ENCODE results near the gene HINT3.
"Not testable (repeated sequence)": the region's sequence is repeated elsewhere in the genome, so short reads cannot be mapped to it uniquely, and the experiment has no call there.

Gene HINT3

GRCh38 chr6:125945378-125946141 is 11.0 kb upstream of the HINT3 start:
- no peak for DNase-seq (ENCODE audit: low spot score)
- TF ChIP-seq CTCF (IDR thresholded peaks at IDR 0.05; ENCODE audit: borderline replicate concordance, control extremely low read depth, extremely low read depth, insufficient read depth, missing control alignments) = no peak
- in situ Hi-C loops (cut with MboI; ENCODE audit: low sequenced_read_pairs, unreplicated experiment) = no loop called here

- no peak for TF ChIP-seq CTCF (IDR thresholded peaks at IDR 0.05; ENCODE audit: borderline replicate concordance, control extremely low read depth, extremely low read depth, insufficient read depth, missing control alignments)
- in situ Hi-C loops (cut with MboI; ENCODE audit: low sequenced_read_pairs, unreplicated experiment) = no loop called here
- no peak for DNase-seq (ENCODE audit: low spot score)
These were observed 9.0 kb upstream of the HINT3 start for GRCh38 chr6:125947615-125948014.

- no peak for DNase-seq (ENCODE audit: low spot score)
- in situ Hi-C loops (cut with MboI; ENCODE audit: low sequenced_read_pairs, unreplicated experiment) = no loop called here
- no peak for TF ChIP-seq CTCF (IDR thresholded peaks at IDR 0.05; ENCODE audit: borderline replicate concordance, control extremely low read depth, extremely low read depth, insufficient read depth, missing control alignments)
These were observed 8.1 kb upstream of the HINT3 start for GRCh38 chr6:125948455-125948854.

GRCh38 chr6:125949069-125949468 is 7.5 kb upstream of the HINT3 start:
- TF ChIP-seq CTCF (IDR thresholded peaks at IDR 0.05; ENCODE audit: borderline replicate concordance, control extremely low read depth, extremely low read depth, insufficient read depth, missing control alignments) = no peak
- in situ Hi-C loops (cut with MboI; ENCODE audit: low sequenced_read_pairs, unreplicated experiment) = no loop called here
- DNase-seq (ENCODE audit: low spot score) = no peak

- no peak for TF ChIP-seq CTCF (IDR thresholded peaks at IDR 0.05; ENCODE audit: borderline replicate concordance, control extremely low read depth, extremely low read depth, insufficient read depth, missing control alignments)
- in situ Hi-C loops (cut with MboI; ENCODE audit: low sequenced_read_pairs, unreplicated experiment) = no loop called here
- no peak for DNase-seq (ENCODE audit: low spot score)
These were observed 6.3 kb upstream of the HINT3 start for GRCh38 chr6:125950293-125950692.

GRCh38 chr6:125950716-125951115 is 5.9 kb upstream of the HINT3 start:
- in situ Hi-C loops (cut with MboI; ENCODE audit: low sequenced_read_pairs, unreplicated experiment); DNase-seq (ENCODE audit: low spot score): not testable (repeated sequence)

- DNase-seq (ENCODE audit: low spot score) = no peak
- in situ Hi-C loops (cut with MboI; ENCODE audit: low sequenced_read_pairs, unreplicated experiment) = no loop called here
- no peak for TF ChIP-seq CTCF (IDR thresholded peaks at IDR 0.05; ENCODE audit: borderline replicate concordance, control extremely low read depth, extremely low read depth, insufficient read depth, missing control alignments)
These were observed 5.2 kb upstream of the HINT3 start for GRCh38 chr6:125951323-125951722.

All from GM13976 (cell line).